22Rv1 (cell line): ENCODE measurements around the gene VIPR2.

Experiments used
- H3K27ac ChIP-seq: fragments of 450-650 bp; 2 replicates; pipeline ENCODE4 v1.5.1; 2017
- ZFX ChIP-seq: fragments of 450-650 bp; IDR thresholded peaks from 2 replicates; pipeline ENCODE4 v1.6.1; 2017; ENCODE audit warnings: antibody characterized with exemption, borderline replicate concordance
- TF ChIP-seq, protein P1 (sequence below): fragments of 450-650 bp; IDR thresholded peaks from 2 replicates; pipeline ENCODE4 v1.5.1; 2017; ENCODE audit warnings: mild to moderate bottlenecking

Gene VIPR2

DNA sequence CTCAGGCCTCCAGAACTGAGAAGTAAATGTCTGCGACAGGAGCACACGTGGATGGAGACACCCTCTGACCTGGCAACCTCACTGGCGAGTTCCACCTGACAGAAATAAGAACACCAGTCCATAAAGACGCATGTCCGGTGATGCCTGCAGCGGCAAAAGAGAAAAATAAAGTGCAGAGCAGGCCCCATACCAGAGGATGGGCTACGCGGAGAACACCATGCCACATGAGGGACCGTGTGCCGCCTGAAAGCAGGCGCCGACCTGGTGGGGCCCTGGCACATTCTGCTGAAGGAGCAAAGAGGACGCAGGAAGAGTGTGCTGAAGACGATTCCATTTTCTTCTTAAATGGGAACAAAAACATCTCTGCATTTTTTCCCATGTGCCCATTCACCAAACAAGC, 105.0 kb downstream of the VIPR2 start:
- no peak for TF ChIP-seq ZFX
- TF ChIP-seq, protein P1, sequence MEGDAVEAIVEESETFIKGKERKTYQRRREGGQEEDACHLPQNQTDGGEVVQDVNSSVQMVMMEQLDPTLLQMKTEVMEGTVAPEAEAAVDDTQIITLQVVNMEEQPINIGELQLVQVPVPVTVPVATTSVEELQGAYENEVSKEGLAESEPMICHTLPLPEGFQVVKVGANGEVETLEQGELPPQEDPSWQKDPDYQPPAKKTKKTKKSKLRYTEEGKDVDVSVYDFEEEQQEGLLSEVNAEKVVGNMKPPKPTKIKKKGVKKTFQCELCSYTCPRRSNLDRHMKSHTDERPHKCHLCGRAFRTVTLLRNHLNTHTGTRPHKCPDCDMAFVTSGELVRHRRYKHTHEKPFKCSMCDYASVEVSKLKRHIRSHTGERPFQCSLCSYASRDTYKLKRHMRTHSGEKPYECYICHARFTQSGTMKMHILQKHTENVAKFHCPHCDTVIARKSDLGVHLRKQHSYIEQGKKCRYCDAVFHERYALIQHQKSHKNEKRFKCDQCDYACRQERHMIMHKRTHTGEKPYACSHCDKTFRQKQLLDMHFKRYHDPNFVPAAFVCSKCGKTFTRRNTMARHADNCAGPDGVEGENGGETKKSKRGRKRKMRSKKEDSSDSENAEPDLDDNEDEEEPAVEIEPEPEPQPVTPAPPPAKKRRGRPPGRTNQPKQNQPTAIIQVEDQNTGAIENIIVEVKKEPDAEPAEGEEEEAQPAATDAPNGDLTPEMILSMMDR, result no peak
- H3K27ac ChIP-seq, result no peak overlapping the region

DNA sequence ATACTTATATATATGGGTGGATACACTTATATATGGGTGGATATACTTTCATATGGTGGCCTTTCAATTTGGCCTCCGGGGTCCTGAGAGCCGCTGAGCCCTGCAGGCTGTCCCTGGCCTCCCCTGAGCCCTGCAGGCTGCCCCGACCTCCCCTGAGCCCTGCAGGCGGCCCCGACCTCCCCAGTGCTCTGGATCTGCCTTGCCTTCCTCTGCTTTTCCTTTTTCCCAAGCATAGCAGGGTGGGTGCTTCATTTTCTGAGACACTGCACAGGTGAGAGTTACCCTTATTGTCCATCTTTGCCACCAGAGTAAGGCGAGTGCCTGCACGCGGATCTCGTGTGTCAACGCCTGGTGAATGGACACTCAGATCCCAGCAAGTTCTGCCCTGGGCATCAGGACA, 106.6 kb downstream of the VIPR2 start:
- H3K27ac ChIP-seq, result no peak overlapping the region
- TF ChIP-seq, protein P1, result no peak
- TF ChIP-seq ZFX, result no peak

DNA sequence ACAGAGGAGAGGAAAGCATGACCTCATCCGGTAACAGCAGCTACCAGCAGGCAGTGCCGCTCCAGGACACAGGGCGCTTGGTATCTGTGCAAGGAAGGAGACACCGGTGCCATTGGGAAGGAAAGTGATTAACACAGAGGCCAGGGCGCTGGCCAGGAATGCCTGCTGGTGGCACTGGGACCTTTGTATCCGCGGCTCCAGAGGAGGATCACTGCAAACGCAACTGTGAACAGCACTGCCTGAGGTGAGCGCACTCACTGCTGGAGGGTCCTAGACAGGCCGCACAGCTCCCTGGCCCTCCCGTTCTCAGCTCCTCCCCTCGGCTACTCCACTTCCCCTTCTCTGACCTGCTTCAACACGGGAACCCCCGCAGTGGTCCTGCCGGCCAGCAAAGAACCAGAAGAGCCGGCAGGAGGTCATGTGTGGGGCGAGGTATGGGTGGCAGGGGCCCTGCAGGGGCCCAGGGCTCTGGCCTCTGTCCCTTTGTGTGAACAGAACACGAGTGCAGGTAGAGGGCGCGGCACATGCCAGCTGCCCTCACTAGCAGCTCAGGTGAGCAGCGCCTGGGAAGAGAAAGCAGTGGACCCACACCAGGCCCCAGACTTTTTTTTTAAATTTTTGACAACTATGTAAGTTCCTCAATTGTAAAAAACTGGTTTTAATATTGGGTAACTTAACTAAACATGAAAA, 107.6 kb downstream of the VIPR2 start:
- TF ChIP-seq, protein P1, result no peak
- TF ChIP-seq ZFX, result no peak
- H3K27ac ChIP-seq, result no peak overlapping the region

DNA sequence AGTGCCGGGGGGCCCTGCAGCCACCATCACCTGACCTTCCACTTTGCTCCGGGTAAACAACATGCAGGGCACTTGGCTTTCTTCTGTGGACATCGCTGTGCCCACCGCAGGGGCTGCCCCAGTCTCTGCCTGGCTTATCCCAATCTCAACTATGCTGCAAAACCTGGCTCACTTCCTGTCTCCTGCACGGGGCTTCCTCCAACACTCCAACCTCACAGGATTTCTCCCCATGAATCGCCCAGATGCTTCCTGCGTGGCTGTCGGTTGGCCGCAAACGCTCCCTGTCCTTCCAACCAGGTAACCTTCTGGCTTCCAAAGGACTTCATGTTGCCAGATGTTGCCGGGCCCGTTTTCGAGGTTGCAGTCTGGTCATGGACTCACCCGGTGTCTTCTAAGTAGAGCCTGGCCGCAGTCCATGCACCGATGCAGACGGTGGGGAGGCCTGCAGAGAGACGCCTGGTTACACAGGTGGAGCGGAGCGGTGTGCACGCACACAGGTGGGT, 109.0 kb downstream of the VIPR2 start:
- no peak for TF ChIP-seq ZFX
- TF ChIP-seq, protein P1, result no peak
- H3K27ac ChIP-seq, result no peak overlapping the region

DNA sequence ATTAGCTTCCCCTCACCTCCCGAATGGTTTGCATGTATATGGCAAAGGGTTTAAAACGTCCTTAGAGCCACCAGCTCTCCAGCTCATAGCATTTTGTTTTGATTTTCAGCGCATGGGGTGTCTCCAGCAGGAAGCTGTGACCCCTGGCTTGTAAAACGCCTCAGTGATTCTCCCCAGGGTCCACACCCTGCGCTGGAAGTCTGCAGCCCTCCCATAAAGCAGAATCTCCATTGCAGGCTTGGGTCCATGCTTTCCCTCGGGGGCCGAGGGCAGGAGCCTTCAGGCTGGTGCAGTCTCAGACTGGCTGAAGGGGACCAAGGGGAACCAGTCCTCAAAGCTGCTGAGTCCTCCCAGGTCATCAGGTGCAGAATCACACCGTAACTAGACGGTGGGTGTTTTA, 109.7 kb downstream of the VIPR2 start:
- H3K27ac ChIP-seq, result no peak overlapping the region
- TF ChIP-seq, protein P1, result no peak
- TF ChIP-seq ZFX, result no peak

DNA sequence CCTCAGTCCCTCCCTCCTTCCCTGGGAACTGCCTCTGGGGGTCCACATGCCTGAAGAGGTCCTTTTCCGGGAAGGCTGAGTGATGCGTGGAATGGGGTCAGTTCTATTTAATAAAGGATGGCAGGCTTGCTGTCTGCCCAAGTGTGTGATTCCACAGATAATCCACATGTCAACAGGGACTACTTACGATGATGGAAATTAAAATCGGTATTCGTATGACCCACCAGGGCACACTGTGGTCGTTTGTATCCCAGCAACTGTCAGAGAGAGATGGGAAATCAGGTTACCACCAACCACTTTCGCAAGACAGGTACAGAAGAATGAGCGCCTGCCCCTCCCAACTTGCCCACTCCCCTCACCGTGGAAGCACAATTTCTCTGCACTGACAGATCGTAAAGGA, 110.3 kb downstream of the VIPR2 start:
- TF ChIP-seq, protein P1, result no peak
- TF ChIP-seq ZFX, result no peak
- no peak overlapping the region for H3K27ac ChIP-seq

DNA sequence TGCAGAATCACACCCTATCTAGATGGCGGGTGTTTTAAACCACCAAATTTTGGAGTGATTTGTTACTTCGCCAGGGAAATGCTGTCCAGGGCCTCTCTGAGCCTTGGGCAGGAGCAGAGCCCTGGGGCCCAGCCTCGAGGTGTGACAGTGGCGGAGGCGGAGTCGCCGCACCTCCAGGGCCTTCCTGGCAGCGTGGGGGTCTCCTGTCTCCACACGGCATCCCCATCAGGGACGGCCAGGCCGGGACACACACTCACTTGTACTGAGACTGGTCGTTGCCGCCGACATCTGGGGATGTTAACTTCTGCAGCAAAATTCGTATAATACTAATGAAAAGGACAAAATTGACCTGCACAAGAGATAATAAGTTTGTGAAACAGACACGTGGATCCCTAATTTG, 110.7 kb downstream of the VIPR2 start:
- no peak overlapping the region for H3K27ac ChIP-seq
- TF ChIP-seq ZFX, result no peak
- TF ChIP-seq, protein P1, result no peak
